Body of pancreas (tissue), 4 donors: Measurements from ENCODE around the gene IL21R.

Experiments
- CTCF ChIP-seq, 7 experiments: fragments of 450-650 bp in 4 of 7; fragments of 200-600 bp in 3 of 7; sonication (generic) in 3 of 7; IDR thresholded peaks; one replicate each; pipeline ENCODE4 v1.5.1; 2016 to 2019; ENCODE audit warnings: antibody characterized with exemption in 7 of 7
- POLR2A ChIP-seq, 3 donors: fragments of 450-650 bp; IDR thresholded peaks; one replicate each; pipeline ENCODE4 v1.6.1; 2016; ENCODE audit warnings: antibody characterized with exemption in 3 of 3, mild to moderate bottlenecking in 2 of 3

GRCh38 chr16:27448532-27449433 lies 46.8 kb downstream of the IL21R start:
- TF ChIP-seq POLR2A (IDR thresholded peaks at IDR 0.05) (no peak), CTCF (IDR thresholded peaks at IDR 0.05) (no peak)
